NCI-H1436 treated with DMSO at 0.1 percent for 48 hours (cell line): ENCODE results near the gene GDI1.

Experiments used
- DNase-seq: peaks from one replicate; lab custom pipeline; 2025; lab: John Stamatoyannopoulos, UW

Gene GDI1

GRCh38 chrX:154481911-154482601, 45.1 kb downstream of the GDI1 start:
- DNase-seq: no peak

GRCh38 chrX:154482786-154483185, 45.8 kb downstream of the GDI1 start:
- no peak for DNase-seq

- no peak for DNase-seq
These were observed 46.4 kb downstream of the GDI1 start for GRCh38 chrX:154483325-154483724.

- DNase-seq: no peak
These were observed 47.5 kb downstream of the GDI1 start for GRCh38 chrX:154484255-154485149.

- DNase-seq: no peak
These were observed 48.4 kb downstream of the GDI1 start for GRCh38 chrX:154485150-154486051.

GRCh38 chrX:154486052-154486395, 49.1 kb downstream of the GDI1 start:
- no peak for DNase-seq

GRCh38 chrX:154486396-154487207, 49.6 kb downstream of the GDI1 start, which contains the start of gene UBL4A:
UBL4A (minus strand) TSS chrX:154486615; CDS start chrX:154486584, 31 bp downstream.
- DNase-seq: no peak

- DNase-seq: no peak
These were observed 50.8 kb downstream of the GDI1 start for GRCh38 chrX:154487518-154488290.

- DNase-seq: no peak
These were observed 51.6 kb downstream of the GDI1 start for GRCh38 chrX:154488336-154489075.

- DNase-seq: no peak
These were observed 52.2 kb downstream of the GDI1 start for GRCh38 chrX:154489182-154489581.

- DNase-seq: no peak
These were observed 53.1 kb downstream of the GDI1 start for GRCh38 chrX:154490021-154490413.

- DNase-seq: peak; percentile 68
These were observed 53.6 kb downstream of the GDI1 start, which contains the start of gene SLC10A3 for GRCh38 chrX:154490414-154491083. SLC10A3 (minus strand) TSS chrX:154490629; CDS start chrX:154488940, 1,689 bp downstream.
